ENCODE measurements around the gene PARVG.

DNA sequence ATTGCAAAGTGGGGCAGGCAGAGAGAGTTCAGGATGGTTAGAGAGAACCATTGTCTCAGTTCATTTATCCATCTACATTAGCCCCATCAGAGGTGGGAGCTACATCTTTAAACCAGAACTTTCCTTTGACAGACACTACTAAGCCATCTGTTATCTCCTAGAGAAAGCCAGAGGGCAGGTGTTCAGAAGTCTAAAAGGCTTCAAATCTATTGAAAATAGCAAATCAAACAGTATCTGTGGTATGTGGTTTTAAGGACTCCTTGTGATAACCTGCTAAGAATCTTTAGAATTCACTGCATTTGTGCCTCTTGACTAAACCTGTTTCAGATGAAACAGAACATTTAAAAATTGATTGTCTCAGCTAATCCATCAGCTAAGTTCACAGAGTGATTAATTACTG, 43.9 kb upstream of the PARVG start:
- TF ChIP-seq EZH2 (IDR thresholded peaks at IDR 0.05; ENCODE audit: insufficient read depth, poor library complexity, severe bottlenecking) (no peak), EZH2phosphoT487 (IDR thresholded peaks at IDR 0.05; ENCODE audit: insufficient read depth, low read depth) (no peak)

Data from GM23248 (cell line).